Spinal cord (tissue), 10 donors: ENCODE results near the gene PDZD7. TPM values are rescaled to one million over a fixed set of nuclear protein-coding genes. Genes with fewer than 3 reads are reported as not detected.
A peak's percentile ranks its signal among the peaks of the same experiment; 100 is the strongest.

Source experiments
- DNase-seq, 6 donors: peaks; one replicate each; pipeline versions ENCODE4 v3.0.0 to v3.0.0-alpha.2; 2013 to 2015; ENCODE audit warnings: low spot score in 6 of 6, low read depth in 4 of 6
- H3K27ac ChIP-seq: one replicate; pipeline ENCODE4 v1.5.1; 2013; ENCODE audit warnings: low read depth, low read length, control low read depth
- H3K27me3 ChIP-seq: one replicate; pipeline ENCODE4 v1.6.1; 2013; ENCODE audit warnings: low read length; ENCODE audit not compliant: control insufficient read depth, insufficient read depth
- H3K36me3 ChIP-seq: one replicate; pipeline ENCODE4 v1.6.1; 2013; ENCODE audit warnings: low read length; ENCODE audit not compliant: control insufficient read depth, insufficient read depth
- H3K4me1 ChIP-seq: one replicate; pipeline ENCODE4 v1.6.1; 2013; ENCODE audit warnings: low read length; ENCODE audit not compliant: control insufficient read depth, insufficient read depth
- H3K4me3 ChIP-seq: one replicate; pipeline ENCODE4 v1.5.1; 2013; ENCODE audit warnings: low read depth, low read length, control low read depth
- H3K9me3 ChIP-seq: one replicate; pipeline ENCODE4 v1.6.1; 2013; ENCODE audit warnings: low read length; ENCODE audit not compliant: control insufficient read depth, insufficient read depth
- WGBS: methylation state at CpG from one replicate; pipeline ENCODE4 v1.1.5; 2013; ENCODE audit warnings: missing lambda C conversion rate; ENCODE audit not compliant: insufficient coverage; 5-methylcytosine and 5-hydroxymethylcytosine counted together
- polyA plus RNA-seq, 2 donors: library from polyadenylated mRNA; unstranded; fragments of 120-200 nt; gene quantifications; one replicate each; pipeline ENCODE4 v1.2.1, GENCODE V29; 2013; ENCODE audit not compliant: insufficient read length in 2 of 2
- total RNA-seq, 2 donors: library from RNA; depleted of rRNA in 1 of 2; stranded (reverse); fragments of 120-200 nt in 1 of 2; fragments of >200 nt in 1 of 2; gene quantifications; one replicate each; pipeline versions ENCODE4 v1.2.3 to v1.2.4, GENCODE V29; 2013 to 2014
- donor health status: healthy.

PDZD7 gene
- total and polyA plus RNA-seq, 4 donors = 5.0 to 13.9 (median 9.6) TPM

DNA sequence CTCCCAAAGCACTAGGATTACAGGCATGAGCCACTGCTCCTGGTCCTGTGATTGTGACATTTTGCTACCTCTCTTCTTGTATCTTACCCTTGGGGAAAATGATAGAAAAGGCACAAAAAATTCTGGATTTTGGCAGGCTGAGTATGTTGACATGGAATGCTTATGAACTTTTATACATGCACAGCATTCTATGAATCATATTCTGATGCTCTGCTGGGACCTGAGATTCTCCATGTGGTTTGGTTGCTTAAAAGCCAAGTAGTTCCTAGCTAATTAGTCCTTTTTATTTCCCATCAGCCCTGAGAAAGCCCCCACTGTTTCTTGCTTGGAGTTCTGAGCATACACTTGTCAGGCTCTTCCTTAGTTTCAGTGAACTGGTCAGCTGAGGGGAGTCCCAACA lies 22.6 kb upstream of the PDZD7 start:
- H3K27ac ChIP-seq = no peak overlapping the region
- H3K4me1 ChIP-seq = peaks cover 14% of the 10 kb centered on the region
- no peak overlapping the region for H3K4me3 ChIP-seq
- H3K9me3 ChIP-seq = no peaks in the 10 kb centered on the region
- H3K27me3 ChIP-seq = peaks cover 37% of the 10 kb centered on the region
- DNase-seq = no peak
- no peaks in the 10 kb centered on the region for H3K36me3 ChIP-seq

DNA sequence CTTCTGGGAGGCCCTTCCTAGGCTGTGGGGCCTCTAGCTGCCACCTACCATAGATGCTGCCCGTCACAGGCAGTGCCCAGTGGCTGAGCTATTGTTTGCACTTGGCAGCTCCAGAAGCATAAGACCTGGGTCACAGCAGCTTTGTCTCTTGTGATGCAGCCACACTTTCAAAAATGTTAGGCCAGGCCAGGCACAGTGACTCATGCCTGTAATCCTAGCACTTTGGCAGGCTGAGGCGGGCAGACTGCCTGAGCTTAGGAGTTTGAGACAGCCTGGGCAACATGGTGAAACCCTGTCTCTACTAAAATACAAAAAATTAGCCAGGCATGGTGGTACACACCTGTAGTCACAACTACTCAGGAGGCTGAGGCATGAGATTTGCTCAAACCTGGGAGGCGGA lies 21.4 kb upstream of the PDZD7 start:
- Histone ChIP-seq H3K4me1 (peaks cover 26% of the 10 kb centered on the region), H3K27me3 (peaks cover 50% of the 10 kb centered on the region), H3K36me3 (no peaks in the 10 kb centered on the region), H3K27ac (no peak overlapping the region), H3K9me3 (no peaks in the 10 kb centered on the region), H3K4me3 (no peak overlapping the region)
- no peak for DNase-seq
- 92% methylated on average over 3 of the region's 3 CpGs for whole genome bisulfite sequencing

DNA sequence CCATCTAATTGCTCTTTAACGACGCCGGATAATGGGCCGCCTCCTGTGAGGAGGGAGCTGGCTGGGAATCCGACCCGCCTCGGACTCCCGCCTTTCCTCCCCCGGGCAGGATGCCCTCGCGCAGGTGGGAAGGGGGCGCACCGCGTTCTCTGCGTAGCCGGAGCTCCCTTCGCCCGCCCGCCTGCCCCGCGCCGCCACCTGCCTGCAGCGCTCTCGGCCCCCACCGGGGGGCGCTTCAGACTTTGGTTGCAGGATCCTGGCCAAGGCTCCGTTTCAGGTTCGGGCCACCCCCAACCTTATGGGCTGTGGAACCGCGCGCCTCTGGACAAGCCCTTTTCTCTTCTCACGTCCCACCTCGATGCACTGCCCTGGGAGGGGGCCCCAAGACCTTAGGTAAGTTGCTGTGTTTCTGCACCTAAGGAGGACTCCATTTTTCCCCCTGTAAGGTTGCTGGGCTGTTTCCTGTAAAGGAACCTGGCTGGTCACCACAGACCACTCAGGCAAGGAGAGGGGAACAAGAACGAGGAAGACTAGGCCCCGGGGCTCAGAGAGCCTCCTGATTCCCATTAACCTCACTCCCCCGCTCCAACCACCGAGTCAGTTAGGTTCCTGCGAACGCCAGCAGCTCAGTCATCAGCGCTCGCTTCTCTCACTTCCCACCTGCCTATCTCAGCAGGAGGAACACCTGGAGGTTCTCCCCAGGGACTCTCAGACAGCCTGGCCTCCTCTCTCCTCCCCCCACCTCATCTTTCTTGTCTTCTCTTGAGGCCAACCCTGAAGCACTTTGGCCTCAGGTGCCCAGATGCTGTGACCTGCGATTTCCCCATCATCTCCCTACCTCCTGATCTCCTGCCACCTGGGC lies 19.5 kb upstream of the PDZD7 start:
- WGBS = 4% methylated on average over 38 of the region's 42 CpGs
- H3K27me3 ChIP-seq = peaks cover 65% of the 10 kb centered on the region

DNA sequence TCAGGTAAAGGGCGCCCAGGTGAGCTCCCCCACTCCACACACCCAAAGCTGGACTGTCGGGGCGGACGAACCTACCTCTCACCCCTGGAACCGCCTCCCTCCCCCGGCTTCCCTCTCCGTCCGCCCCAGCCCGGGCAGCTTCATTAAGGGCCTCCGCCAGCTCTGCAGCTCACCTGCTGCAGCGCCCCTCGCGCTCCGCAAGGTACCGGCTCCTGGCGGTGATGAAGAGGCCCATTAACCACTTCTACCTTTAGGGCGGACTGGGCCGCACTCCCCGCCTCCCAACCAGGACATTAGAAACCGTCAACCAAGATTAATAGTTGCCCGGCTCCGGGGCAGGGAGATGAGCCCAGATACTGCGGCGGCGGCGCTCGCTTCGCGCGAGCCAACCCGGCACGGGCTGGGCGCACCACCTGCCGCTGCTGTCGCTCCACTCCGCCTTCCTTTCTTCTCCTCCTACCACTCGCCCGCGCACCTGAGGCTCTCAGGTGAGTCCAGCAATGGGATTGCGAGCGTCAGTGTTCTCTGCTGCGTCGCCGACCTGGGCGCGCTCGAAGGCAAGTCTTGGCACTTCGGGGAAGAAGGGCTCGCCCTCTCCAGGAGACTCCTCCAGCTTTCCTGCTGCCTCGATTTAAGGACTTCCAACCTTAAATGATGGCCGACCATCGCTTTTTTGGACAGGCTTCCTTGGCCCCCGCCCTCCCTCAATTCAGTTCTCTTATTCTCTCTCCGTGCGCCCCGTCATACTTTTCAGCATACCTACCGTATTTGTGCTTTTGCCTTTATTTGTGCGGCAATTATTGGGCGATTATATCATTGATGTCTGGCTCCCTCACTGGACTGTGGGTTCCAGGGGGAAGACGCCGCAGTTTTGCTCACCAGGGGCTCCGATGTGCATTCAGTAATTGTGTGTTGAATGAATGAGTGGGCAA lies 17.3 kb upstream of the PDZD7 start:
- Histone ChIP-seq H3K9me3 (no peaks in the 10 kb centered on the region), H3K36me3 (no peaks in the 10 kb centered on the region), H3K4me1 (peaks cover 36% of the 10 kb centered on the region), H3K4me3 (no peak overlapping the region), H3K27ac (no peak overlapping the region), H3K27me3 (peaks cover 71% of the 10 kb centered on the region)
- peak in 1 of 6 donors; percentile 25 for DNase-seq
- 3% methylated on average over 53 of the region's 62 CpGs for WGBS

More for the DNA sequence above, 19.5 kb upstream of the PDZD7 start:
- Histone ChIP-seq H3K9me3 (no peaks in the 10 kb centered on the region), H3K4me3 (no peak overlapping the region), H3K36me3 (no peaks in the 10 kb centered on the region), H3K27ac (no peak overlapping the region), H3K4me1 (peaks cover 32% of the 10 kb centered on the region)
- DNase-seq = peak in 2 of 6 donors; percentile 53 to 75

DNA sequence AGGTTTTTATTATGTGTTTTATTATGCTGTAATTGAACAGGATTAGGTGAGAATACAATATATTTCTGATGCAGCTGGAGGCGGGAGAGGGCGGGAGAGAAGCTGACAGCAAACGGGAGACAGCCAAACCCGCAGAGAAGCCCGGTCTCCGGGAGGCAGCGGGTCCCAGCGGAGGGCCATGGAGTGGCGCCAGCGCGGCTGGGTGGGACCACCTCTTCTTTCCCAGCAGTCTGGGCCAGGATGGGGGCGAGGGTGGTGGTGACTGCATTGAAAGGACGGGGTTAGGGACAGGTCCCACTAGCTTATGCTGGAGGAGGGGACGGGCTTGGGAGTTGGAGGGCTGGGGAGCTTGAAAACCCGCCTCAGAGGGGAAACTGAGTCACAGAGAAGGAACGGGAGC lies 16.3 kb upstream of the PDZD7 start:
- peaks cover 71% of the 10 kb centered on the region for H3K27me3 ChIP-seq
- no peak overlapping the region for H3K4me3 ChIP-seq
- peak in 1 of 6 donors; percentile 19 for DNase-seq
- no peak overlapping the region for H3K27ac ChIP-seq
- H3K9me3 ChIP-seq = no peaks in the 10 kb centered on the region
- no peaks in the 10 kb centered on the region for H3K36me3 ChIP-seq
- peaks cover 45% of the 10 kb centered on the region for H3K4me1 ChIP-seq
- 1% methylated on average over 14 of the region's 16 CpGs for WGBS

DNA sequence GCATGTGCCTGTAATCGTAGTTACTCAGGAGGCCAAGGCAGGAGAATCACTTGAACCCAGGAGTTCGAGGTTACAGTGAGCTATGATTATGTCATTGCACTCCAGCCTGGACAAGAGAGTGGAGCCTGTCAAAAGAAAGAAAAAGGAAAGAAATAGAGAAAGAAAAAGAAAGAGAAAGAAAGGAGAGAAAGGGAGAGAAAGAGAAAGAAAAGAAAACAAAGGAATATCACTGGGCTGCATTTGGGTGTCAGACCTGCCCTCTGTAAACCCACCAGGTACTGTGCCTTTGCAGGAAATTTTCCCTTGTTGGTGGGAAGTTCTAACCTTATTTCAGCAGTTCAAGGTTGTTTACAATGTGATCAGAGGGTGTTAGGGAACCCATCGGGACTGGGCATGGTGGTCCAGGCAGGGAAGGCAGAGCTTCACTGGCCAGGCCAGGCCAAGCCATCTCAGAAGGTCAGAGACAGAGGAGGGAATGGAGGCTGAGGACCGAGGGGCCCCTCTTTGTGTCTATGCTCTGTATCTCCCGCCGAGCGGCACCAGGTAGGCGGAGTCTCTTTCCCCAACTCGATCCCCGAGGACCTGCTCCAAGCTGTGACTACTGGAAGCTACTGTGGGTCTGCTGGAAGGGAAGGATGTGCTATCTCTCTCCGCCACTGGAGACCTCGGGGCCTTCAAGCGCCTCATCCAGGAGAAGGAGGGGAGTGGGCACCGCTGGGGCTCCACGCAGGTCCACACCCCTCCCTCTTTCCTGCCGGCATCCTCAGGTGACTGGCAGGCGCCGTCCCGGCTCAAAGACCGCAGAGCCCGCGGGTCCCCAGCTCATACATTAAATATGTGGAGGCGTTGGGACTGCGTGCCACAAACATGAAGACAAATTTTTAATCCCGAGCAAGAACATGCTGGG lies 15.7 kb upstream of the PDZD7 start:
- peaks cover 49% of the 10 kb centered on the region for H3K4me1 ChIP-seq
- H3K9me3 ChIP-seq = no peaks in the 10 kb centered on the region
- no peaks in the 10 kb centered on the region for H3K36me3 ChIP-seq
- DNase-seq = no peak
- peaks cover 64% of the 10 kb centered on the region for H3K27me3 ChIP-seq
- no peak overlapping the region for H3K27ac ChIP-seq
- no peak overlapping the region for H3K4me3 ChIP-seq
- 17% methylated on average over 18 of the region's 25 CpGs for whole genome bisulfite sequencing

DNA sequence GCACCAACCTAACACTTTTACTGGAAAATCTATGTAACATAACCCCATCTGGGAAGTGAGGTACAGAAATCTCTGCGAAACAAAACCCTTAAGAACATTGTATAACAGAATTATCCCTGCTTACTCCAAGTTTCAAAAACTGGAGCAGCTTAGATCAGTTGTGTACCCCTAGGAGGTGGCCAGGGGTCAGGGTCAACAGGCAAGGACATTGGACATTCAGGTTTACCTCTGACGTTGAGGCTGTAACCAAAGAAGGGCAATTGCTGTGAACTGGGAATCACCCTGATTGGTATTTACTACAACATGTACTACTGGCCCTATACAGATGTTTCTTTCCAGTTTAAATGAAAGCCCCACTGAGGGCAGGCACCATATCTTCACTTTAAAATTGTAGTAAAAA lies 13.2 kb upstream of the PDZD7 start:
- H3K9me3 ChIP-seq = no peaks in the 10 kb centered on the region
- peaks cover 63% of the 10 kb centered on the region for H3K4me1 ChIP-seq
- DNase-seq = no peak
- WGBS = 20% methylated on average over 1 of the region's 2 CpGs
- peak overlapping the region; percentile 94 for H3K27ac ChIP-seq
- peaks cover 40% of the 10 kb centered on the region for H3K27me3 ChIP-seq
- H3K36me3 ChIP-seq = peaks cover 8% of the 10 kb centered on the region
- no peak overlapping the region for H3K4me3 ChIP-seq

DNA sequence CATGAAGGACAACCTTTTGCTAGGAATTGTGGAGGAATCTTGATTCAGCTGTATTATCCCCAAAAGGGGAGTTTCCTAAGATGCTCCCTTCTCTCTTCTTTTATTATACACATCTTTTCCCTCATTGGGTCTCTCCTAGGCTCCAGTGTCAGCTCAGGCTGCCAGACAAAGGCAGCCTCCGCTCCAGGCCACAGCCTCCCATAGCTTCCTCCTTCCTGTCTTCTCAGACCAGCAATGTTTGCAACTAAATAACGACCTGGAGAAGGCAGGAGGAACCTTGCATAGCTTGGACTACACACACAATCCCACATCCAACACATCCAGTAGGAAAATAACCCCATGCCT lies 12.4 kb upstream of the PDZD7 start:
- Histone ChIP-seq H3K4me3 (peak overlapping the region; percentile 76), H3K27ac (peak overlapping the region; percentile 94), H3K4me1 (peaks cover 57% of the 10 kb centered on the region), H3K9me3 (no peaks in the 10 kb centered on the region), H3K27me3 (peaks cover 32% of the 10 kb centered on the region), H3K36me3 (peaks cover 14% of the 10 kb centered on the region)
- WGBS = 10% methylated on average over 2 of the region's 2 CpGs
- DNase-seq = no peak
